Psoas muscle (tissue), 8 donors: Measurements from ENCODE around the gene PEX14. TPM values are rescaled to one million over a fixed set of nuclear protein-coding genes. Genes with fewer than 3 reads are reported as not detected.

ENCODE experiments used
- ATAC-seq, 4 donors: fragments of 200-7000 bp; cut with Tn5 transposase; one replicate each; pipeline ENCODE4 v1.9.1; 2020; ENCODE audit warnings: moderate library complexity in 3 of 4, mild to moderate bottlenecking in 2 of 4
- DNase-seq, 2 donors: peaks; one replicate each; pipeline ENCODE4 v3.0.0-alpha.2; 2020
- H3K27ac ChIP-seq: fragments of 200-600 bp; one replicate; pipeline ENCODE4 v1.8.0; 2022
- H3K27me3 ChIP-seq, 3 donors: fragments of 200-600 bp in 1 of 3; one replicate each; pipeline versions ENCODE4 v1.6.1 to v1.8.0; 2013 to 2022; ENCODE audit warnings: low read length in 2 of 3, mild to moderate bottlenecking in 2 of 3, moderate library complexity in 1 of 3; ENCODE audit not compliant: insufficient read depth in 3 of 3
- H3K36me3 ChIP-seq, 2 donors: fragments of 200-600 bp in 1 of 2; one replicate each; pipeline versions ENCODE4 v1.6.1 to v1.8.0; 2013 to 2022; ENCODE audit warnings: low read depth in 1 of 2, mild to moderate bottlenecking in 1 of 2, moderate library complexity in 1 of 2; ENCODE audit not compliant: insufficient read depth in 1 of 2
- H3K4me1 ChIP-seq: fragments of 200-600 bp; one replicate; pipeline ENCODE4 v1.8.0; 2022
- H3K4me3 ChIP-seq: fragments of 200-600 bp; one replicate; pipeline ENCODE4 v1.8.0; 2022; ENCODE audit warnings: mild to moderate bottlenecking
- H3K9me3 ChIP-seq: fragments of 200-600 bp; one replicate; pipeline ENCODE4 v1.8.0; 2022
- WGBS, 3 donors: extraction: QIAGEN DNeasy Blood & Tissue Kit; methylation state at CpG; one replicate each; pipeline versions ENCODE4 v1.1.6 to v1.1.7; 2013; 5-methylcytosine and 5-hydroxymethylcytosine counted together
- intact Hi-C, 2 donors: fragments of 100-400 bp; cut with DNase I; formaldehyde crosslinking; loops; one replicate each; pipeline versions ENCODE4 v1.11.0 to v1.14.2; 2022
- polyA plus RNA-seq, 3 donors: library from polyadenylated mRNA; stranded (reverse); fragments of 200-250 nt; gene quantifications; one replicate each; pipeline ENCODE4 v1.2.3, GENCODE V29; 2013
- total RNA-seq, 4 donors: library from RNA; stranded (reverse); fragmentation: NEBNext Ultra II Directional in 2 of 4; extraction: Animal tissue kit (Norgen Biotek cat#: 25700) in 2 of 4; gene quantifications; one replicate each; pipeline versions ENCODE4 v1.2.1 to v1.2.4, GENCODE V29; 2021 to 2023
- TF ChIP-seq, protein P1 (sequence below): fragments of 200-600 bp; IDR thresholded peaks from one replicate; pipeline ENCODE4 v1.8.0; 2022; ENCODE audit warnings: antibody characterized with exemption
- donor health status: healthy with polysubstance abuse.
- donor health status: DM: no; HTN: no; CAD: no; lungs with moderate emphysema.
- donor health status: Bipolar disorder and iron deficiency.
- donor health status: healthy.
- donor health status: DM: yes; HTN: yes; CAD: no.
- donor health status: DM: no; HTN: no; CAD: no.
- donor health status: DM: no; HTN: no; CAD: no.
- donor health status: DM: yes; HTN: yes; CAD: no.

PEX14 gene
- total and polyA plus RNA-seq, 7 donors, result 13.7 to 23.5 (median 20.7) TPM

DNA sequence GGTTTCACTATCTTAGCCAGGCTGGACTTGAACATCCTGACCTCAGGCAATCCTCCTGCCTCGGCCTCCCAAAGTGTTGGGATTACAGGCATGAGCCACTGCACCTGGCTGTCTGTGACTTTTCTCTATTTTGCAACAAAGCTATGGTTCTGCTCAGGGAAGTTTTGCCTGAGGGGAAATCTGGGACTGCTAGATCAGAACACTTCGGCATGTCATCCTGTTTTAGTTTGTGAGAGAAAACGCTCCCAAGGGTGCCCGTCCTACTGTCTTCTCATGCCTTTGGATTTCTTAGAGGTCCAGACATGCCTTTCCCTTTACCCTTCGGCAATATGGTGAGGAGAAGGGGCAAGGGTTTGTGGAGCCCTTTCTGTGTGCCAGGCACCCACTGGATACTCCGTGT, 30.5 kb upstream of the PEX14 start:
- Histone ChIP-seq H3K36me3 (peaks cover 0 to 18% of the 10 kb centered on the region in 2 donors), H3K27ac (no peak overlapping the region), H3K4me1 (no peaks in the 10 kb centered on the region), H3K4me3 (no peak overlapping the region), H3K27me3 (no peaks in the 10 kb centered on the region), H3K9me3 (no peaks in the 10 kb centered on the region)
- TF ChIP-seq, protein P1, sequence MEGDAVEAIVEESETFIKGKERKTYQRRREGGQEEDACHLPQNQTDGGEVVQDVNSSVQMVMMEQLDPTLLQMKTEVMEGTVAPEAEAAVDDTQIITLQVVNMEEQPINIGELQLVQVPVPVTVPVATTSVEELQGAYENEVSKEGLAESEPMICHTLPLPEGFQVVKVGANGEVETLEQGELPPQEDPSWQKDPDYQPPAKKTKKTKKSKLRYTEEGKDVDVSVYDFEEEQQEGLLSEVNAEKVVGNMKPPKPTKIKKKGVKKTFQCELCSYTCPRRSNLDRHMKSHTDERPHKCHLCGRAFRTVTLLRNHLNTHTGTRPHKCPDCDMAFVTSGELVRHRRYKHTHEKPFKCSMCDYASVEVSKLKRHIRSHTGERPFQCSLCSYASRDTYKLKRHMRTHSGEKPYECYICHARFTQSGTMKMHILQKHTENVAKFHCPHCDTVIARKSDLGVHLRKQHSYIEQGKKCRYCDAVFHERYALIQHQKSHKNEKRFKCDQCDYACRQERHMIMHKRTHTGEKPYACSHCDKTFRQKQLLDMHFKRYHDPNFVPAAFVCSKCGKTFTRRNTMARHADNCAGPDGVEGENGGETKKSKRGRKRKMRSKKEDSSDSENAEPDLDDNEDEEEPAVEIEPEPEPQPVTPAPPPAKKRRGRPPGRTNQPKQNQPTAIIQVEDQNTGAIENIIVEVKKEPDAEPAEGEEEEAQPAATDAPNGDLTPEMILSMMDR, result no peak
- intact Hi-C loops, result no loop called here
- DNase-seq (no peak), ATAC-seq (no peak)
- WGBS, 3 donors, result 95 to 97% (median 96%) methylated on average over 6 of the region's 6 CpGs

DNA sequence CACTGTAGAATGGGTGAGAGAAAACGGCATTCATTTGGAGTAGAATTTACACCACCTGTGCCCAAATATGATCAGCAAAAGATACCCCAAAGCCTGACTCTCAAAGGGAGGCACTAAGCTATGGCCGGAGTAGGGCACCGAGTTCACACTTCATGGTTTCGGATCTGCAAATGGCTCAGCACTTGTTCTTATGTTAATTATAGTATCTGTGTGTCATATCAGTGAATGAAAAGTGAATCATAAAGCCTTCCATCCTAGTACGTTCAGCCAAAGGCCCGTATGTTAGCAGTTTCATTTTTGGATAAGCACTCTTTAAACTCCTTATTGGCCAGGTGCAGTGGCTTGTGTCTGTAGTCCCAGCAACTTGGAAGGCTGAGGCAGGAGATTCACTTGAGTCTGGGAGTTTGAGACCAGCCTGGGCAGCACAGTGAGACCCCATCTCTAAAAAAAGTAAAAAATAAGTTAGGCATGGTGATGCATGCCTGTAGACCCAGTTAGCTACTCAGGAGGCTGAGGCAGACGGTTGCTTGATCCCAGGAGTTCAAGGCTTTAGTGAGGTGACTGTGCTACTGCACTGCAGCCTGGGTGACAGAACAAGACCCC, 29.9 kb upstream of the PEX14 start:
- Histone ChIP-seq H3K9me3 (no peaks in the 10 kb centered on the region), H3K4me1 (no peaks in the 10 kb centered on the region), H3K27me3 (peaks cover 0 to 1% (median 0%) of the 10 kb centered on the region in 3 donors), H3K4me3 (no peak overlapping the region), H3K36me3 (peaks cover 0 to 18% of the 10 kb centered on the region in 2 donors), H3K27ac (no peak overlapping the region)
- ATAC-seq (no peak), DNase-seq (no peak)
- 92 to 93% (median 92%) methylated on average over 7 of the region's 7 CpGs for WGBS, 3 donors
- TF ChIP-seq, protein P1, result no peak
- intact Hi-C loops, result no loop called here

DNA sequence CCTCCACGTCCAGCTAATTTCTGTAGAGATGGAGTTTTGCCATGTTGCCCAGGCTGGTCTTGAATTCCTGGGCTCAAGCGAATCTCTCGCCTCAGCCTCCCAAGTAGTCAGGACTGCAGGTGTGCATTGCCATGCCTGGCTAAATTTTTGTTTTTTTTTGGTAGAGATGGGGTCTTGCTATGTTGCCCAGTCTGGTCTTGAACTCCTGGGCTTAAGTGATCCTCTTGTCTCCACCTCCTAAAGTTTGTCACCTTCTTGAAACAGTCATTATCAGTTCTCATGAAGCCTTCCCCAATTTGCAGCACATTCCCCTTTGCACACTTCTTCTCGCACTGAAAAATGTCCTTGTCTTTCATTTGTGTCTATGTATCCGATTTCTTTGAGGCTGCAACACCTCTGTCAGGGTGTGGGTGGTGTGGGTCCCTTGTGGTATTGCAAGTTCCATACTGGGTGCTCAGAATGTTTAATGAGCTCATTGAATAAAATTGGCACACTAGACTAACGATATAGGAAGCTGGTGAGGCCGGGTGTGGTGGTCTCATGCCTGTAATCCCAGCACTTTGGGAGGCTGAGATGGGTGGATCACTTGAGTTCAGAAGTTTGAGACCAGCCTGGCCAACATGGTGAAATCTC, 27.8 kb upstream of the PEX14 start:
- H3K27me3 ChIP-seq, result peaks cover 0 to 6% (median 3%) of the 10 kb centered on the region in 3 donors
- DNase-seq (no peak), ATAC-seq (no peak)
- intact Hi-C loops, result no loop called here
- no peak overlapping the region for H3K27ac ChIP-seq
- TF ChIP-seq, protein P1, result no peak
- H3K36me3 ChIP-seq, result peaks cover 0 to 11% of the 10 kb centered on the region in 2 donors
- 96 to 97% (median 97%) methylated on average over 7 of the region's 7 CpGs for WGBS, 3 donors
- H3K4me3 ChIP-seq, result no peak overlapping the region
- H3K9me3 ChIP-seq, result no peaks in the 10 kb centered on the region
- H3K4me1 ChIP-seq, result peaks cover 5% of the 10 kb centered on the region

GRCh38 chr1:10449751-10450150, 25.0 kb upstream of the PEX14 start, which contains the start of gene CORT:
TSS of gene CORT (plus strand) at chr1:10450031. CDS start at chr1:10450224, 193 bp downstream.
- Histone ChIP-seq H3K27ac (no peak within 1 kb of the TSS), H3K9me3 (no peaks in the 10 kb centered on the region), H3K27me3 (peaks cover 0 to 6% (median 3%) of the 10 kb centered on the region in 3 donors), H3K4me3 (no peak within 1 kb of the TSS), H3K4me1 (peaks cover 5% of the 10 kb centered on the region), H3K36me3 (no peaks in the 10 kb centered on the region)
- no peak for ATAC-seq
- TF ChIP-seq, protein P1, result no peak
- DNase-seq, result no peak
- intact Hi-C loops, result no loop called here
- 74 to 87% (median 86%) methylated on average over 10 of the region's 10 CpGs for WGBS, 3 donors
